Measurements from ENCODE around the gene NR2F1-AS1.
A peak's percentile ranks its signal among the peaks of the same experiment; 100 is the strongest.

Gene NR2F1-AS1

DNA sequence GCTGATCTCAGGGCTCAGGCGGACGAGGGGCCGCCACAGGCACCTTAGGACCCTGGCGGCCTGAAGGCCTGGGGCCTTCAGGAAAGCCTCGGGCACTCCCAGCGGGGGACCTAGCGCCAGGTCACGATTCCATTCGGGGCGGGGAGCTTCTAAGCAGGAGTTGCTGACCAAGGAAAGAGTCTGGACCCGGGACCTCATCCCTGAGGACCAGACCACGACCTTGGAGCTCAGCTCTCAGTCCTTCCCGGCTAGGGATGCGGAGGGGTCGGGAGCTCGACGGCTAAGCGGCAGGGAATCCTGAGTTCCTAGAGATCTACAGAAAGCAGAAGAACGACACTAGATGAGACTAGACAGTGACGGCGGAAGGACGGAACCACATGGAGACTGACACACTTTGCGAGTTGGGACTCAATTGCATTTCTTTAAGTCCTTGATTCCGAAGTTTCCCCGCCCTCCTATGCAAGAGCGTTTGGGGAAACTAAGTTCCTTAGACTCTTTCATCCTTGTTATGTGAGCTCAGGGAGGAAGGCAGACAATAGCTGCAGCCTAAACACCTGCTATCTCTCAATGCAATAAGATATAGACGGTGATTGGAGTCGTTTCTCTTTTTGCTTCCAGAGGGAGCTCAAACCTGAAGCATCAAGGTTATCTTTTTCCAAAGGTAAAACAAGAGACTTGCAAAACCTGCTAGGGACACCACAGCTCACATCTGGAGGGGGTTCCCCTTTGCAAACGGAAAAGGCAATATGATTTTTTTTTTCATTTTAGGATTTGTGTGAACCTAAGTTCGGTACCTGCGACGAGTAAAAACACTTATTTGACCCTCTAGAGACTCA is 9.7 kb downstream of the NR2F1-AS1 start:
- no peak for DNase-seq
- no peak overlapping the region for H2BK5ac ChIP-seq (ENCODE audit: low read depth, low read length, poor library complexity)
- H3K9ac ChIP-seq (ENCODE audit: low read length): no peak overlapping the region
- no peak overlapping the region for H4K8ac ChIP-seq (ENCODE audit: low read depth, low read length)
- H3K18ac ChIP-seq (ENCODE audit: low read length): no peak overlapping the region
- no peaks in the 10 kb centered on the region for H3K36me3 ChIP-seq (ENCODE audit: control insufficient read depth in 1 of 2, insufficient read depth in 2 of 2, low read length in 2 of 2)
- H3K4me3 ChIP-seq (ENCODE audit: low read depth, low read length): peak overlapping the region; percentile 62
- no peak overlapping the region for H2AK5ac ChIP-seq (ENCODE audit: low read length)
- H2BK120ac ChIP-seq (ENCODE audit: insufficient read depth, low read length, poor library complexity): no peak overlapping the region
- peaks cover 6% of the 10 kb centered on the region for H3K9me3 ChIP-seq (ENCODE audit: insufficient read depth, low read depth, low read length)
- no peaks in the 10 kb centered on the region for H3K79me2 ChIP-seq (ENCODE audit: control insufficient read depth, insufficient read depth, low read length, poor library complexity)
- H3K14ac ChIP-seq (ENCODE audit: low read length): no peak overlapping the region
- H4K12ac ChIP-seq (ENCODE audit: low read depth, low read length): no peak overlapping the region
- H3K4ac ChIP-seq (ENCODE audit: low read depth, low read length): no peak overlapping the region
- no peak overlapping the region for H2AFZ ChIP-seq (ENCODE audit: insufficient read depth, low read length, poor library complexity)
- H3K4me1 ChIP-seq (ENCODE audit: control insufficient read depth in 1 of 2, insufficient read depth in 2 of 2, low read length in 2 of 2): peaks cover 3 to 13% of the 10 kb centered on the region in 2 experiments
- no peak overlapping the region for H2BK12ac ChIP-seq (ENCODE audit: low read length)
- no peaks in the 10 kb centered on the region for H3K79me1 ChIP-seq (ENCODE audit: low read length)
- peaks cover 59% of the 10 kb centered on the region for H3K27me3 ChIP-seq (ENCODE audit: insufficient read depth, low read length)
- no CpG with 5 or more reads among the region's 32 CpGs for WGBS (ENCODE audit: extremely low coverage, insufficient coverage, insufficient read length)
- H4K91ac ChIP-seq (ENCODE audit: low read depth, low read length): no peak overlapping the region
- H3K27ac ChIP-seq (ENCODE audit: low read depth, low read length): no peak overlapping the region
- H3K4me2 ChIP-seq (ENCODE audit: low read length): peak overlapping the region; percentile 72
- no peak overlapping the region for H3K23ac ChIP-seq (ENCODE audit: low read length)

DNA sequence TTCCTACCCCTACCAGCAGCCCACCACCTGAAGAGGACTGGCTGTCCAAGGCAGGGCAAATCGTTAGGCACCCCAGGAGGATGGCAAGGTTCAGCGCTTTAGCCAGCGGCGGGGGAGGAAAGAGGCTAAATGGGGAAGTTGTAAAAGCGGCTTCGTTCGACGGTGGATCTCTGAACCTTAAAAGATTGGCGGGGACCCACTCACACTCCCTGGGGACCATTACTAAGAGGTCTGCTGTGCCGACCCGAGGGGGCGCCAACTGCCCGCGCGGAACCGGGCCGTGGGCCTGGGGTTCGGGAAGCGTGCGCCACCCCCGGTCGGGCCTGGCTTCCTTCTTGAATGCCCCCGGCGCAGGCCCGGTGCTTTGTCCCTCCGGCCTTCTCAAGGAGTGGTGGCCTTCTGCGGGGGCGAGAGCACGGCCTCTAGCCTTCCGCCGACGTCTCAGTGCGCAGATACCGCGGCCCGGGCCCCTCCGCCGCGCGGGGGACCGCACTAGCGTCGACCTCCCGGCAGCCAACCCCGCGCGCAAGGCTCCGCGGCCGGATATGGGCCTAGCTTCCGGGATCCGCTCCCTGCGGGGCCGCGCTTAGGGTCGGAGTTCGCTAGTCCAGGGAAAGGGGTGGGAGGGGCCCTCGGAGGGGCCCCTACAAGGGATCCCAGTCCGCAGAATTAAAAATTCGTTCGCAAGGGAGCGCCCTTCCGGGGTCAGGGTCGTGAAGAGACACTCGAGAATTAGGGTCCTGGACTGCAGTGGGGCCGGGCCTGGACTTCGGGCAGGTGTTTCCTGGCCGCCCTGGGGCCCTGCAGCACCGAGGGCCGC is 10.5 kb downstream of the NR2F1-AS1 start:
- Histone ChIP-seq H3K9me3 (ENCODE audit: insufficient read depth, low read depth, low read length) (peaks cover 6% of the 10 kb centered on the region), H2AFZ (ENCODE audit: insufficient read depth, low read length, poor library complexity) (peak overlapping the region; percentile 50), H4K8ac (ENCODE audit: low read depth, low read length) (peak overlapping the region; percentile 74), H3K4me1 (ENCODE audit: control insufficient read depth in 1 of 2, insufficient read depth in 2 of 2, low read length in 2 of 2) (peaks cover 3 to 13% of the 10 kb centered on the region in 2 experiments), H2BK120ac (ENCODE audit: insufficient read depth, low read length, poor library complexity) (no peak overlapping the region), H3K23ac (ENCODE audit: low read length) (no peak overlapping the region), H3K18ac (ENCODE audit: low read length) (no peak overlapping the region), H3K9ac (ENCODE audit: low read length) (no peak overlapping the region), H3K27me3 (ENCODE audit: insufficient read depth, low read length) (peaks cover 56% of the 10 kb centered on the region), H3K36me3 (ENCODE audit: control insufficient read depth in 1 of 2, insufficient read depth in 2 of 2, low read length in 2 of 2) (no peaks in the 10 kb centered on the region), H3K79me1 (ENCODE audit: low read length) (no peaks in the 10 kb centered on the region), H3K4me2 (ENCODE audit: low read length) (peak overlapping the region; percentile 72), H2BK12ac (ENCODE audit: low read length) (no peak overlapping the region), H3K4me3 (ENCODE audit: low read depth, low read length) (peak overlapping the region; percentile 62), H2AK5ac (ENCODE audit: low read length) (no peak overlapping the region), H4K12ac (ENCODE audit: low read depth, low read length) (peak overlapping the region; percentile 26), H3K79me2 (ENCODE audit: control insufficient read depth, insufficient read depth, low read length, poor library complexity) (no peaks in the 10 kb centered on the region), H3K4ac (ENCODE audit: low read depth, low read length) (no peak overlapping the region), H3K14ac (ENCODE audit: low read length) (no peak overlapping the region), H3K27ac (ENCODE audit: low read depth, low read length) (no peak overlapping the region), H2BK5ac (ENCODE audit: low read depth, low read length, poor library complexity) (no peak overlapping the region), H4K91ac (ENCODE audit: low read depth, low read length) (no peak overlapping the region)
- no CpG with 5 or more reads among the region's 70 CpGs for WGBS (ENCODE audit: extremely low coverage, insufficient coverage, insufficient read length)
- no peak for DNase-seq

DNA sequence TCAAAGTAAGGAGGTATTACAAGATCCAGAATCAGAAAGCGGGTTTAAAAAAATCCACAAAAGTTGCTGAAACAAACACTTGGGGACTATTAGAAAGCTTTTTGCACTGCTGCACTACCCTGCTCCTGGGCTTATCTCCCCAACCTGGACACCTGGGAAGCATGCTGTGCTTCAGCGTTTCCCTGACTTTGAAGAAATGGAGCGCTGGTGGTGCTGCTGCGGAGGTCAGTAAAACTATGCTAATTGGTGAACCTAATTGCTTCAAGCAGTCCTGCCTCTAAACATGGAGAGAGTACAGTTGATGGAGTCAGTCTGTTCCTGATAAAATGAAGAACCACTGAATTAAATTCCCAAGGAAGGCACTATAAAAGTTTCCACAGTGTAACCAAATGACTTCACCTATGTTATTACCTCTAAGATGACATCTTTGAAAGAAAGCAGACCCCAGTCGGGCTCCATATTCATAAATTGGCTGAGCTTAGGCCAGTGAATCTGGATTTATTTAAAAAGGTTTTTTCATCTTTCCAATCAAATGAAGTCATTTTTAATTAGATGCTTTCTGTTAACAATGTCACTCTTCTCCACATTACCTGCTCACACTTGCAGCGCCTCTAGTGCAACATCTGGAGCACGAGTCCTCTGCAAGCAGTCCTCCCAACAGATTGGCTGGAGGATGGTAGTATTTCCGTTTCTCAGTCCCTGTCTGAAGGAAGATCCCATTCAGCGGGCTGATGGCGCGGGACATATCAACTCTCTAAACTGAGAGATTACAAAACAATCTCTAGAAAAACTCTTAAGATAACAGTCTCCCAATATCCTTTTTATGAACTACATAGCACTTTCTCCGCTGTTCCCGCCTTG is 11.5 kb downstream of the NR2F1-AS1 start:
- WGBS (ENCODE audit: extremely low coverage, insufficient coverage, insufficient read length): no CpG with 5 or more reads among the region's 13 CpGs
- H3K27me3 ChIP-seq (ENCODE audit: insufficient read depth, low read length): peaks cover 50% of the 10 kb centered on the region
- H4K12ac ChIP-seq (ENCODE audit: low read depth, low read length): no peak overlapping the region
- no peak overlapping the region for H2AK5ac ChIP-seq (ENCODE audit: low read length)
- H3K79me1 ChIP-seq (ENCODE audit: low read length): no peaks in the 10 kb centered on the region
- H3K4me3 ChIP-seq (ENCODE audit: low read depth, low read length): no peak overlapping the region
- H4K8ac ChIP-seq (ENCODE audit: low read depth, low read length): no peak overlapping the region
- H2BK12ac ChIP-seq (ENCODE audit: low read length): no peak overlapping the region
- peaks cover 6% of the 10 kb centered on the region for H3K9me3 ChIP-seq (ENCODE audit: insufficient read depth, low read depth, low read length)
- H2BK5ac ChIP-seq (ENCODE audit: low read depth, low read length, poor library complexity): no peak overlapping the region
- H3K79me2 ChIP-seq (ENCODE audit: control insufficient read depth, insufficient read depth, low read length, poor library complexity): no peaks in the 10 kb centered on the region
- H2AFZ ChIP-seq (ENCODE audit: insufficient read depth, low read length, poor library complexity): no peak overlapping the region
- H3K18ac ChIP-seq (ENCODE audit: low read length): no peak overlapping the region
- no peak overlapping the region for H3K4me2 ChIP-seq (ENCODE audit: low read length)
- no peak overlapping the region for H3K27ac ChIP-seq (ENCODE audit: low read depth, low read length)
- no peaks in the 10 kb centered on the region for H3K36me3 ChIP-seq (ENCODE audit: control insufficient read depth in 1 of 2, insufficient read depth in 2 of 2, low read length in 2 of 2)
- H3K4ac ChIP-seq (ENCODE audit: low read depth, low read length): no peak overlapping the region
- H3K14ac ChIP-seq (ENCODE audit: low read length): no peak overlapping the region
- DNase-seq: no peak
- H2BK120ac ChIP-seq (ENCODE audit: insufficient read depth, low read length, poor library complexity): no peak overlapping the region
- no peak overlapping the region for H3K23ac ChIP-seq (ENCODE audit: low read length)
- no peak overlapping the region for H4K91ac ChIP-seq (ENCODE audit: low read depth, low read length)
- peaks cover 3 to 13% of the 10 kb centered on the region in 2 experiments for H3K4me1 ChIP-seq (ENCODE audit: control insufficient read depth in 1 of 2, insufficient read depth in 2 of 2, low read length in 2 of 2)
- H3K9ac ChIP-seq (ENCODE audit: low read length): no peak overlapping the region

DNA sequence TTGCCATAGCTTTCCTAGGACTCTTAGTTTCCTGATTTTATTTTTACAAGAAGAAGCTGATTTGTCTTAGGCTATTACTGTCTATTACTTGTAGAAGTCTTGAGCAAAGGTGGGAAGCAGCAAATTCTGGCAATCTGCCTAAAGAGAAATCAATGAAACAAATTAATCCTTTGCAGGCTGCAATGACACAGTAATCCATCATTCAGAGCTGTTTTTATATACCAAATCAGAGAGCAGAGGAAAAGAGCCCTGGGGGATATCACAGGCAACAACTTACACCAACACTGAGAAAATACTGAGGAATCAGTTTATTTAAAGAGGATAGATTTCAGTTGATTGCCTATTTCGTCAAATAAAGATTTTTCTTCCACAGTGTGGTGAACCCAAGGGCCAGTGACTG is 13.6 kb downstream of the NR2F1-AS1 start:
- no CpG with 5 or more reads among the region's 1 CpG for WGBS (ENCODE audit: extremely low coverage, insufficient coverage, insufficient read length)
- no peak overlapping the region for H3K4ac ChIP-seq (ENCODE audit: low read depth, low read length)
- no peak overlapping the region for H2BK120ac ChIP-seq (ENCODE audit: insufficient read depth, low read length, poor library complexity)
- H3K9ac ChIP-seq (ENCODE audit: low read length): no peak overlapping the region
- no peaks in the 10 kb centered on the region for H3K79me1 ChIP-seq (ENCODE audit: low read length)
- no peak overlapping the region for H2AK5ac ChIP-seq (ENCODE audit: low read length)
- peaks cover 6% of the 10 kb centered on the region for H3K9me3 ChIP-seq (ENCODE audit: insufficient read depth, low read depth, low read length)
- no peak overlapping the region for H4K8ac ChIP-seq (ENCODE audit: low read depth, low read length)
- H3K4me3 ChIP-seq (ENCODE audit: low read depth, low read length): no peak overlapping the region
- no peak overlapping the region for H2BK12ac ChIP-seq (ENCODE audit: low read length)
- H3K27ac ChIP-seq (ENCODE audit: low read depth, low read length): no peak overlapping the region
- no peak overlapping the region for H4K12ac ChIP-seq (ENCODE audit: low read depth, low read length)
- no peaks in the 10 kb centered on the region for H3K36me3 ChIP-seq (ENCODE audit: control insufficient read depth in 1 of 2, insufficient read depth in 2 of 2, low read length in 2 of 2)
- no peak overlapping the region for H3K18ac ChIP-seq (ENCODE audit: low read length)
- H2BK5ac ChIP-seq (ENCODE audit: low read depth, low read length, poor library complexity): no peak overlapping the region
- peaks cover 30% of the 10 kb centered on the region for H3K27me3 ChIP-seq (ENCODE audit: insufficient read depth, low read length)
- H3K4me2 ChIP-seq (ENCODE audit: low read length): no peak overlapping the region
- DNase-seq: no peak
- no peaks in the 10 kb centered on the region for H3K79me2 ChIP-seq (ENCODE audit: control insufficient read depth, insufficient read depth, low read length, poor library complexity)
- no peak overlapping the region for H3K23ac ChIP-seq (ENCODE audit: low read length)
- H3K4me1 ChIP-seq (ENCODE audit: control insufficient read depth in 1 of 2, insufficient read depth in 2 of 2, low read length in 2 of 2): peaks cover 3 to 13% of the 10 kb centered on the region in 2 experiments
- no peak overlapping the region for H2AFZ ChIP-seq (ENCODE audit: insufficient read depth, low read length, poor library complexity)
- no peak overlapping the region for H3K14ac ChIP-seq (ENCODE audit: low read length)
- H4K91ac ChIP-seq (ENCODE audit: low read depth, low read length): no peak overlapping the region
